NT2/D1 (cell line): ENCODE data around the gene ZFAND2A.
A peak's percentile ranks its signal among the peaks of the same experiment; 100 is the strongest.
"Not testable (repeated sequence)": the region's sequence is repeated elsewhere in the genome, so short reads cannot be mapped to it uniquely, and the experiment has no call there.

Source experiments
- DNase-seq: peaks from one replicate; pipeline ENCODE4 v3.0.0-alpha.2; 2011; ENCODE audit warnings: low read depth, low spot score
- H3K27me3 ChIP-seq: 2 replicates; pipeline ENCODE4 v1.6.0; 2011; ENCODE audit warnings: mild to moderate bottlenecking; ENCODE audit not compliant: insufficient read length, insufficient read depth
- H3K36me3 ChIP-seq: 2 replicates; pipeline ENCODE4 v1.6.1; 2011; ENCODE audit warnings: mild to moderate bottlenecking, low read length, mixed read lengths; ENCODE audit not compliant: insufficient read depth, insufficient read length
- H3K4me1 ChIP-seq: 2 replicates; pipeline ENCODE4 v1.5.1; 2011; ENCODE audit not compliant: insufficient read depth, insufficient read length
- H3K4me3 ChIP-seq: 2 replicates; pipeline ENCODE4 v1.5.1; 2011; ENCODE audit warnings: low read depth; ENCODE audit not compliant: insufficient read length
- H3K9ac ChIP-seq: 2 replicates; pipeline ENCODE4 v1.6.0; 2011; ENCODE audit warnings: low read depth; ENCODE audit not compliant: insufficient read length
- H3K9me3 ChIP-seq: 2 replicates; pipeline ENCODE4 v1.5.1; 2011; ENCODE audit warnings: mild to moderate bottlenecking, low read length; ENCODE audit not compliant: insufficient read depth
- SUZ12 ChIP-seq: IDR thresholded peaks from 2 replicates; pipeline ENCODE4 v1.6.1; 2011; ENCODE audit not compliant: insufficient read length, insufficient read depth; ENCODE audit errors: extremely low read depth
- YY1 ChIP-seq: IDR thresholded peaks from 2 replicates; pipeline ENCODE4 v1.6.1; 2011; ENCODE audit not compliant: insufficient read length, insufficient read depth
- ZNF274 ChIP-seq: IDR thresholded peaks from 2 replicates; pipeline ENCODE4 v1.6.1; 2011; ENCODE audit warnings: mild to moderate bottlenecking, low read depth, low read length

ZFAND2A gene

DNA sequence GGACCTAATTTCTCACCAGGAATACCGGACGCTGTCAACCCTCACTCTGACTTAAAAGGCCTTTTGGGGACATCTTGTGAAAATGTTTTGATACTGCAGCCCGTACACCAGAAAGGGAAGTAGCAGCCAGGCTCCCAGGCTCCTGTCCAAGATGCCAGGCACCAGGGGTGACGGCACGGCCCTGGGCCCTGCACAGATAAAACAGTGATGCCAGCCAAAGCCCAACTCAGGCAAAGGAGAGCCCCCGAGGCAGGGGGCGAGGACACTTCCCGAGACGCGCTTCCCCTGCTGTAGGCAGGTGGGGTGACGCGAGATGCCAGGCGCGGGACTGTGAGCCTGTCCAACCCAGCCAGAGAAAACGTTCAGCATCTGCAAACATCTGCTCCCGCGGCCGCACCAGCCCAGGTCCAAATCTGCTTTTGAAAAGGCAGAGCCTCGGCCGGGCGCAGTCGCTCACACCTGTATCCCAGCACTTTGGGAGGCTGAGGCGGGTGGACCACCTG lies 15.7 kb downstream of the ZFAND2A start:
- H3K9ac ChIP-seq: no peak overlapping the region
- no peak for DNase-seq
- H3K4me3 ChIP-seq: no peak overlapping the region
- no peaks in the 10 kb centered on the region for H3K4me1 ChIP-seq
- no peaks in the 10 kb centered on the region for H3K9me3 ChIP-seq
- H3K27me3 ChIP-seq: no peaks in the 10 kb centered on the region
- TF ChIP-seq ZNF274 (no peak), YY1 (no peak), SUZ12 (no peak)
- peaks cover 6% of the 10 kb centered on the region for H3K36me3 ChIP-seq

DNA sequence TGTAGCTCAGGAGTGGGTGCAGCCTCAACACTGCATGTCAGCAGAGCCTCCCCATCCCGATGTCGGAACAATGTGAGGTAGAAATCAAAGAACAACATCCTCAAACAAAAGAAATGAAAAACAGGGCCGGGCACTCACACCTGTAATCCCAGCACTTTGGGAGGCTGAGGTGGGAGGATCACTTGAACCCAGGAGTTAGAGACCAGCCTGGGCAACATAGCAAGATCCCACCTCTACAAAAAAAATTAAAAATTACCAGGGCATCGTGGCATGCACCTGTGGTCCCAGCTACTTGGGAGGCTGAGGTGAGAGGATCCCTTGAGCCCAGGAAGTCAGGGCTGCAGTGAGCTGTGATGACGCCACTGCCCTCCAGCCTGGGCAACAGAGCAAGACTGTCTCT lies 17.0 kb downstream of the ZFAND2A start:
- not testable (repeated sequence) for H3K36me3 ChIP-seq, DNase-seq, H3K9ac ChIP-seq

DNA sequence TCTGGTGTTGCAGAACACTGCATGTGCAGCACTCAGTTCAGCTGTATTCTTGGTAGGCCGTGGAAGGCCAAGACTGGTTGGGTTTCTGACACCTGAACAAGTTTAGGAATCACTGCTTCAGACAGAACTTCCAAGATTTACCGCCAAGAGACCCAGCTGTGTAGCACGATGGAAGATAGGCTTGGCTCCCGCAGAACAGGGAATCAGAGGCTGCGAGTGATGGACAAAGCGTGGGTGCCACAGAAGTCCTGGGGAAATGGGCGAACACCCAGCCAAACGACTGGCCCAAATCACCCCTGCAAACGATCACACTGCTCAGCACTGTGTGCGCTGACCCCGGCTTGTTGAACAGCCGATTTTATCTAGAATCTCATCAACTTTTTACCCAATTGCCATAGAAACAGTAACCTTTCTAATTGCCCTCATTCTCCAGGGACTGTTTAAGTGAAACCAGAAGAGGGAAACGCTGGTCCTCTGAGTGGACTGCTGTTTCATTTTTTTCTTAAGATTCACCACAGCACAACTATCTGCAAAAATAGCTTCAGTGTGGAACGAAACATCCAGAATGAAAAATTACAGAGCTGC lies 17.9 kb downstream of the ZFAND2A start:
- Histone ChIP-seq H3K4me1 (no peaks in the 10 kb centered on the region), H3K9ac (no peak overlapping the region)
- DNase-seq: no peak

More for the DNA sequence above, 17.0 kb downstream of the ZFAND2A start:
- H3K27me3 ChIP-seq, H3K4me1 ChIP-seq, H3K9me3 ChIP-seq, H3K4me3 ChIP-seq: not testable (repeated sequence)

DNA sequence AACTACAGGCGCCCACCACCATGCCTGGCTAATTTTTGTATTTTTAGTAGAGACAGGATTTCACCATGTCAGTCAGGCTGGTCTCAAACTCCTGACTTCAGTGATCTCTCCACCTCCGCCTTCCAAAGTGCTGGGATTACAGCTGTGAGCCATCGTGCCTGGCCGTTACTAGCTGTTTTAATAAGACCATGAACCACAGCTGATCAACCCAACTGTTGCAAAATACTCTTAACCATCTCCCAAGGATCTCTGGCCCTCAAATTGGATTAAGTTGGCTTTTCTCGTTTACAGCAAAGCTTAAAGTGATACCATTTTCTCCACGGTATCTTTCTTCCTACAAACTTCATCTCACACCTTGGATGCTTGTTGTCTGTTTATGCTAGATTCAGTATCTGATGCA lies 18.3 kb downstream of the ZFAND2A start:
- Histone ChIP-seq H3K4me3 (no peak overlapping the region), H3K36me3 (no peaks in the 10 kb centered on the region), H3K9ac (no peak overlapping the region), H3K4me1 (no peaks in the 10 kb centered on the region), H3K27me3 (no peaks in the 10 kb centered on the region), H3K9me3 (no peaks in the 10 kb centered on the region)
- no peak for TF ChIP-seq ZNF274
- TF ChIP-seq SUZ12: no peak
- TF ChIP-seq YY1: no peak
- DNase-seq: no peak

More for the DNA sequence above, 17.9 kb downstream of the ZFAND2A start:
- Histone ChIP-seq H3K9me3 (no peaks in the 10 kb centered on the region), H3K4me3 (no peak overlapping the region), H3K36me3 (no peaks in the 10 kb centered on the region), H3K27me3 (no peaks in the 10 kb centered on the region)
- TF ChIP-seq YY1 (no peak), ZNF274 (no peak), SUZ12 (no peak)

DNA sequence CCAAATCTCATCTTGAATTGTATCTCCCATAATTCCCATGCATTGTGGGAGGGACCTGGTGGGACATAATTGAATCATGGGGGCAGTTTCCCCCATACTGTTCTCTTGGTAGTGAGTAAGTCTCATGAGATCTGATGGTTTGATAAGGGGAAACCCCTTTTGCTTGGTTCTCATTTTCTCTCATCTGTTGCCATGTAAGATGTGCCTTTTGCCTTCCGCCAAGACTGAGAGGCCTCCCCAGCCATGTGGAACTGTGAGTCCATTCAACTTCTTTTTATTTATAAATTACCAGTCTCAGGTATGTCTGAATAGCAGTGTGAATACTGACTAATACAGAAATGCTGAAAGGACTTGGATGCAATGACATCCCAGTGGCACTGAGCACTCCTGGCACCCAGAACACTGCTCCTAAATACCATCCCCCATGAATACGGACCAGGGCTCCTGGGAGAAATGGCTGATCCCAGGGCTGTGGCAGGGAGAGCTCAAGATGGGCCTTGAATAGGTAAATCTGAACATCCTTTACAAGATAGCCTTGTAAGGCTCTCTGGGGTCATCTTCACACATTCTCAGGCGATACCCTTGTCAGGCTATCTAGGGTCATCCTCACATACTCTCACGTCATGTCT lies 19.4 kb downstream of the ZFAND2A start:
- Histone ChIP-seq H3K4me1 (no peaks in the 10 kb centered on the region), H3K4me3 (no peak overlapping the region), H3K27me3 (no peaks in the 10 kb centered on the region), H3K36me3 (no peaks in the 10 kb centered on the region), H3K9ac (no peak overlapping the region), H3K9me3 (no peaks in the 10 kb centered on the region)
- no peak for TF ChIP-seq SUZ12
- TF ChIP-seq ZNF274: no peak
- no peak for TF ChIP-seq YY1
- DNase-seq: no peak

DNA sequence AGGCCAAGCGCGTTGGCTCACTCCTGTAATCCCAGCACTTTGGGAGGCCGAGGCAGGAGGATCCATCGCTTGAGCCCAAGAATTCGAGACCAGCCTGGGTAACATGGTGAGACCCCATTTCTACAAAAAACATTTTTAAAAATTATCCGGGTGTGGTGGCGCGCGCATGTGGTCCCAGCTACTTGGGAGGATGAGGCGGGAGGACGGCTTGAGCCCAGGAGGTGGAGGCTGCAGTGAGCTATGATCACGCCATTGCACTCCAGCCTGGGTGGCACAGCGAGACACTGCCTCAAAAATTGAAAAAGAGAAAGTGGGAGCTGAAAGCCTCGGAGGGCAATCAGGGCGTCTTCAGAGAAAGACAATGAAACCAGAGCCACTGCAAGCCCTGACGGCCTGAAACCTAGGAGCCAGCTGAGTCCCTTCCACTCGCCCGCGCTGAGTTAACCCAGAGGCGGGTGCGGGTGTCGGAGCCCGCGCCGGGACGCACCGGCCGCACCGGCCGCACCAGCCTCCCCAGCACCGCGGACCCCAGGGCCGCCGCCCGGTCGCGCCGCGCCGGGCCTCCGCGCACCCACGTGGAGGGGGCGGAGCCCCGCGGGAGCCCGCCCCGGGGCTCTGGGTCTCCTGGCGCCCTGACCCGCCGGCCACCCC lies 22.4 kb downstream of the ZFAND2A start:
- Histone ChIP-seq H3K9me3 (peaks cover 6% of the 10 kb centered on the region; the same call in 1 of the 2 replicates), H3K4me1 (no peaks in the 10 kb centered on the region), H3K36me3 (peaks cover 9% of the 10 kb centered on the region), H3K4me3 (peak overlapping the region; percentile 92), H3K27me3 (no peaks in the 10 kb centered on the region), H3K9ac (peak overlapping the region; percentile 83)
- no peak for DNase-seq
- TF ChIP-seq YY1: no peak
- TF ChIP-seq ZNF274: no peak
- TF ChIP-seq SUZ12: no peak

DNA sequence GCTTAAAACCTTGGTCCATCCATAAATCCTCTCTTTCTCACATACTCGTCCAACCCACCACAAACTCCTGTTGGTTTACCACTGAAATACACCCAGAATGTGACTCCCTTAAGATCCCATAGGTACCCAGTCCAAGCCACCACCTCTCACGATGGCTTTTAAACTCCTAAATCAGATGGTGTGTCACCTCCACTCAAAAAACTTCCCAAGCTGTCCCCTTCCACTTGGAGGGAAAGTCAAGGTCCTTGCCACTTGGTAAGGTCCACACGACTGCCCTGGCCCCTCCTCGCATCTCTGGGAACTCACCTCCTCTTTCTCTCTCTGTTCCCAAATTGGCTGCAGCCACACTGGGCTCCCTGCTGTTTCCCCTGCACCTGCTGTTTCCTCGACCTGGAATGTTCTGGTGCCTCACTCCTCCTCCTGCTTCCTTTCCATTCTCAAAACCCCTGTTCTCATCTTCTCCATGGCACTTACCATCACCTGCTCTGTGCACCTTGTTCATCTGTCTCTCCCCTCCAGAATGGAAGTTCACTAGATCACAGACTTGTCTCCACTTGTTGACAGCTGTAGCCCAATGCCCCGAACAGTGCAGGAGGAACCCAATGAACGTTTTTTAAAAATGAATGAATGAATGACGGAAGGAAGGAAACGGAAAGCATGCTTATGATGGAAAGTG lies 23.0 kb downstream of the ZFAND2A start:
- H3K27me3 ChIP-seq: no peaks in the 10 kb centered on the region
- TF ChIP-seq ZNF274 (no peak), SUZ12 (no peak), YY1 (no peak)
- peak overlapping the region; percentile 92 for H3K4me3 ChIP-seq
- no peaks in the 10 kb centered on the region for H3K4me1 ChIP-seq
- peak overlapping the region; percentile 83 for H3K9ac ChIP-seq
- DNase-seq: no peak
- peaks cover 9% of the 10 kb centered on the region for H3K36me3 ChIP-seq
- peaks cover 10% of the 10 kb centered on the region; the same call in 1 of the 2 replicates for H3K9me3 ChIP-seq
